GM12801 (cell line): ENCODE measurements around the gene SETD7.

ENCODE experiments used
- TF ChIP-seq, protein P1 (sequence below): IDR thresholded peaks from one replicate; pipeline ENCODE4 v1.5.1; 2011; ENCODE audit warnings: control low read depth; ENCODE audit not compliant: insufficient read length; ENCODE audit errors: extremely low read depth

SETD7 gene

DNA sequence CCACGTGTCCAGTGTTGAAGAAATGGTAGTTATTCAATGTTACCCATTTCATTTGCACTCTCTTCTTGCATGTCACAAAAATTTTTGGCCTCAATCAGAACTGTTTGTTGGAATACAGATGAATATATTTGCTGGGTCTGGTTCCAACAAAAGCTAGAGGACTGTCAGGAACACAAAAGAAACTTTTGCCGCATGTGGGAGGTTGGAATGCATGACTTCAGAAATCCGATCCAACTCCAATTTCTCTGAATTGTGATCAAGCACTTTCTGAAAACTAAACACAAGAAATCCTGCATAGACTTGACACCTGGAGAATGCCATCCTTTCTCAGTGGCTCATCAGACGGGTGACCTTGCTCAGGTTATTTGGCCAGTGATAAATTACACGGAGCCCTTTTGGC, 15.4 kb downstream of the SETD7 start:
- TF ChIP-seq, protein P1, sequence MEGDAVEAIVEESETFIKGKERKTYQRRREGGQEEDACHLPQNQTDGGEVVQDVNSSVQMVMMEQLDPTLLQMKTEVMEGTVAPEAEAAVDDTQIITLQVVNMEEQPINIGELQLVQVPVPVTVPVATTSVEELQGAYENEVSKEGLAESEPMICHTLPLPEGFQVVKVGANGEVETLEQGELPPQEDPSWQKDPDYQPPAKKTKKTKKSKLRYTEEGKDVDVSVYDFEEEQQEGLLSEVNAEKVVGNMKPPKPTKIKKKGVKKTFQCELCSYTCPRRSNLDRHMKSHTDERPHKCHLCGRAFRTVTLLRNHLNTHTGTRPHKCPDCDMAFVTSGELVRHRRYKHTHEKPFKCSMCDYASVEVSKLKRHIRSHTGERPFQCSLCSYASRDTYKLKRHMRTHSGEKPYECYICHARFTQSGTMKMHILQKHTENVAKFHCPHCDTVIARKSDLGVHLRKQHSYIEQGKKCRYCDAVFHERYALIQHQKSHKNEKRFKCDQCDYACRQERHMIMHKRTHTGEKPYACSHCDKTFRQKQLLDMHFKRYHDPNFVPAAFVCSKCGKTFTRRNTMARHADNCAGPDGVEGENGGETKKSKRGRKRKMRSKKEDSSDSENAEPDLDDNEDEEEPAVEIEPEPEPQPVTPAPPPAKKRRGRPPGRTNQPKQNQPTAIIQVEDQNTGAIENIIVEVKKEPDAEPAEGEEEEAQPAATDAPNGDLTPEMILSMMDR: no peak

DNA sequence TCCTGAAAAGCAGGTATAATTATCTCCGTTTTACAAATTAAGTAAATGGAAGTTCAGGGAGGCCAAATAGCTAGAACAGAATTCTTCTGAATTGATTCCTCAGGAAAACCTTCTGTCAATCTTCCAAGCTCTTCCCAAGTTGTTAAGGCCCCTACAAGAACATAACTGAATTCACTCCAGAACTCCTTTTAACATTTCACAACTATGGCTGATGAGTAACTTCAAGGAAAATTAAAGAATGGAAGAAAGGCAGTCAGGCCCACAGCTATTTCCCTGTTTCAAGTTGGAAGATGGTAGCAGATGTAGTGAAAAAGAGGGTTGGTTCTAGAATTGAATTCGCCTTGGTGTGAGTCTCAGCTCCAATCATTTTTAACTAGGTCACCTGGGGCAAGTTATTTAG, 15.9 kb downstream of the SETD7 start:
- TF ChIP-seq, protein P1: no peak

DNA sequence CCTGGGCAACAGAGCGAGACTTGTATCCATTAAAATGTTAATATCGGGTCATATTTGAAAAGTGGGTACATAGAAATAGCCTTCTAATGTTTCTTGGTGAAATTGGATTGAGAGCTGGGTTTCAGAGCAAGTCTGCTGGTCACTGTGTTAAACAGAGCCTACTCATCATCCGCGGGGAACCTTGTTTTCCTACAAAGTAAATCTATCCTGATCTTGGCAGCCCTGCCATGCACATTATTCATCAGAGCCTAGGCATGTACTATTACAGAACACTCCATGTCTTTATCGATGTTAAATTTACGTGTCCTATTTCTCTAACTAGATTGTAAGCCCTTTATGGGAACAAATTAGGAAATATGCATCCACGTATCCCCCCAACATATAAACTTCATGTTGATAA, 18.7 kb downstream of the SETD7 start:
- TF ChIP-seq, protein P1: no peak

DNA sequence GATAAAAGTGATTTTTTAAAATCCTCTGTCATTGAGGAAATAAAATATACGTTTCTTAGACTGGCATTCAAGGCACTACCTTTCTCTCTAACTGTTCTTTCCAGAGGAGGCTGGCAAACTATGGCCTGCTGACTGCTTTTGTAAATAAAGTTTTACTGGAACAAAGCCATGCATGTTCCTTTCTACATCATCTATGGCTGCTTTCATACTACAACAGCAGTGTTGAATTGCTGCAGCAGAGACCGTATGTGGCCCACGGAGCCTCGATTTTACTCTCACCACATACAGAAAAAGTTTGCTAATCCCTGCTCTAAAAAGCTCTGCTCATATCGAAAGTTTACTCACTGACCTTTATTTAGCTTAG, 20.2 kb downstream of the SETD7 start:
- TF ChIP-seq, protein P1: no peak

DNA sequence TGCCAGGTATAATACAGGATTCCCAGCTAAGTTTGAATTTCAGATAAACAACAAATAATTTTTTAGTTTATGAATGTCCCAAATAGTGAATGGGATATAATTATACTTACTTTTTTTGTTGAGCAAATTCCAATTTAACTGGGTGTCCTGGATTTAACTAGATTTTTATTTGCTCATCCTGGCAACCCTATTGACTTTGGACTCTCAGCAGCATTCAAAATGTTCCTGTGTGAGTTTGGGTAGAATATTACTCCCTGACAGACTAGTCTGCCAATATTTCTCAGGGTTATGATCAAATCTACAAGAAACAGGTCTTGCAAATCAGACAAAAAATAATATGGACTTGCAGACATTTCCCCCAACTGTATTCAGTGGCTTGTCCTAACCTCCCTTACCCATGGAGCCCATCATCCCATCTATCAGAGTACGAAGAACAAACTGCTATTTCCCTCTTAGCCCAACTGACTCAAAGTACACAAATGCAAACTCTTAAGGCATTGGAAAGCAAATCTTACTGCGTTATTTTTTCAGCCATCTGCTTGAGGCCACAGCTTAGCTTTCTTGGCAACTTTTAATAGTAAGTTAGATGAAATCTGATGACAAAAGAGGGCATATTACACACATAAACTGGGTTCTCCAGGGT, 20.7 kb downstream of the SETD7 start:
- TF ChIP-seq, protein P1: no peak

DNA sequence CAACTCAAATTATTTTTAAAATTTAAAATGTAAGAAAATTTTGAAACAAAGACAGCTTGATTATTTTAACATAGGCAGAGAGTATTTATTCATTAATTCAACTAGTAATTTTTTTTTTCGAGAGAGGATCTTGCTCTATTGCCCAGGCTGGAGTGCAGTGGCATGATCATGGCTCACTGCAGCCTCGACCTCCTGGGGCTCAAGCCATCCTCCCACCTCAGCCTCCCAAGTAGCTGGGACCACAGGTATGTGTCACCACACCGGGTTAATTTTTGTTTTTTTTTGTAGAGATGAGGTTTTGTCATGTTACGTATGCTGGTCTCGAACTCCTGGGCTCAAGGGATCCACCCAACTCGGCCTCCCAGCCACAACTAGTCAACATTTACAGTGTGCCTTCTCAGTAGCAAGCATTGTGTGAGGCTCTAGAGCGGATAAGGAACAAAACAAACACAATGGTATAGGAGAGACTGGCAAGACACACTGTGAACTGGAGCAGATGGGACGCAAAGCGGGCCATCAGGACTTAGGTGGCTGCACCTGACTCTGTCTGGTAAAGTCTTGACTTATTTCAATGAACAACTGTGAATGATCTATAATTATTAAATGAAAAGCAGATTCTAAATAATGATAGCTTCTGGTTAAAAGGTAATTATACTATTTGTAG, 21.6 kb downstream of the SETD7 start:
- TF ChIP-seq, protein P1: no peak

DNA sequence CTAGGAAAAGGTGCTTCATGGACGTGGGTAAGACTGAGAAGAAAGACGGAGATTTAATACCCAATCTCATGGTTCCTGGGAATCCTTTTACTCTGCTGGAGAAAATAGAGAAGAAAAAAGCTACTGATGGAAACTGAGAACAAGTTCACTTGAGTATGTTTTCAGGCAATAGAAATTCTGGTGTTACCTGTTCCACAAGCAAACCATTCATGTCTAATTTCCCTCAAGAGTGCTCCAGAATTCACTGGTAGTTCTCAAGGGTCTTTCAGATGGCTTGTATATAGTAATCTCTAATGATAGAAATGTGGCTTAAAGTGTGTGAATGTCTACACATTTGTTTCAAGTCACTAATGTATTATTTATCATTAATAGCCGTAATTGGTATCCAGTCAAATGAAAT, 22.5 kb downstream of the SETD7 start:
- TF ChIP-seq, protein P1: no peak
